IPS DF 4.7 (cell line): ENCODE results near the gene TMEM143.

Experiments used
- DNase-seq: peaks from one replicate; pipeline ENCODE4 v3.0.0-alpha.2; 2013; ENCODE audit warnings: low spot score; ENCODE audit errors: extremely low read depth

Gene TMEM143

DNA sequence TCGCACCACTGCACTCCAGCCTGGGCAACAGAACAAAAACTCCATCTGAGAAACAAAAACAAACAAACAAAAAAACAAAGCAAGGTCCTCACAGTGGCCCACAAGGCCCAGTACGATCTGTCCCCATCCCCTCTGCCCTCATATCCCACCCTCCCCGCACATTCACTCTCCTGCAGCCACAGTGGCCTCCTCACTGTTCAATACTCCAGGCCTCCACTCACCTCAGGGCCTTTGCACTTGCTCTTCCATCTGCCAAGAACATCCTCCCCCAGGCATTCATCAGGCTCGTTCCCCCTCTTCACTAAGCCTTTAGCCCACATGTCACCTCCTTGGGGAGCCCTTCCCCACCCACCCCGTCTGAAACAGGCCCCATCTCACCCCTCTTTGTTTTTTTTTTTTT, 4.6 kb downstream of the TMEM143 start:
- DNase-seq = no peak

- DNase-seq = no peak
Observed at GRCh38 chr19:48355365-48355954, 8.3 kb downstream of the TMEM143 start.

DNA sequence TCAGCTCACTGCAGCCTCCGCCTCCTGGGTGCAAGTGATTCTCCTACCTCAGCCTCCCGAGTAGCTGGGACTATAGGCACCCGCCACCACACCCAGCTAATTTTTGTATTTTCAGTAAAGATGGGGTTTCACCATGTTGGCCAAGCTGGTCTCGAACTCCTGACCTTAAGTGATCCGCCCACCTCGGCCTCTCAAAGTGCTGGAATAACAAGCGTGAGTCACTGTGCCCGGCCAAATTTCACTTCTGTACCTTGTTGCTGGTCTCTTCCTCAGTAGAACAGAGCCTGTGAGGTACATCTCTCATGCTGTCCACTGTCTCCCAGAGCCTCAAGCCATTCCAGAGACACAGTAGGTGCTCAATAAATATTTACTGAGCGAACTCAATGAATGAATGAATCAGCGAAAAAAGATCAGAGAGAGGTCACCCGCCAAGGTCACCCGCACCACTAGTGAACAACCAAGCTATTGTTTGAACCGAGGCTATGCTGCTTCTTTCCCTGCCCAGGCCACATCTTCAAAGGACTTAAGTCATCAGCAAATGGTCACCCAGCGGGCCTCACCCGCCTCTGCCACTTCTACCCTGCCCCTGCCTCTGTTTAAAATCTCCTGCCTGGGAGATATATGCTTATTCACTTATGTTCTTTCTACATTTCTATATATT, 9.3 kb downstream of the TMEM143 start:
- DNase-seq = no peak

- DNase-seq = no peak
Observed at GRCh38 chr19:48353677-48354076, 10.1 kb downstream of the TMEM143 start.

GRCh38 chr19:48351341-48351752, 12.4 kb downstream of the TMEM143 start:
- DNase-seq = no peak

- no peak for DNase-seq
Observed at GRCh38 chr19:48350856-48351255, 12.9 kb downstream of the TMEM143 start.

DNA sequence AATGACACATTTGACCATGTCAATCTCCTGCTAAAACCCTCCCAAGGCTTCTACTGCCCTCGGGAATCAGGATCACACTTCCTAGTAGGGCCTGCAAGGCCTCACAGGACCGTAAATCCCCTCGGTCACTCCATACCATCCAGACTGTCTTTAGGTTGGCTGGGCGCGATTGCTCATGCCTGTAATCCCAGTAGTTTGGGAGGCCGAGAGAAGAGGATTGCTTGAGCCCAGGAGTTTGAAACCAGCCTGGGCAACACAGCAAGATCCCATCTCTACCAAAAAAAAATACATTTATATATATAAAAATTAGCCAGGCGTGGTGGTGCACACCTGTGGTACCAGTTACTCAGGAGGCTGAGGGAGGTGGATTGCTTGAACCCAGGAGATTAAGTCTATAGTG, 15.0 kb downstream of the TMEM143 start:
- DNase-seq = no peak

DNA sequence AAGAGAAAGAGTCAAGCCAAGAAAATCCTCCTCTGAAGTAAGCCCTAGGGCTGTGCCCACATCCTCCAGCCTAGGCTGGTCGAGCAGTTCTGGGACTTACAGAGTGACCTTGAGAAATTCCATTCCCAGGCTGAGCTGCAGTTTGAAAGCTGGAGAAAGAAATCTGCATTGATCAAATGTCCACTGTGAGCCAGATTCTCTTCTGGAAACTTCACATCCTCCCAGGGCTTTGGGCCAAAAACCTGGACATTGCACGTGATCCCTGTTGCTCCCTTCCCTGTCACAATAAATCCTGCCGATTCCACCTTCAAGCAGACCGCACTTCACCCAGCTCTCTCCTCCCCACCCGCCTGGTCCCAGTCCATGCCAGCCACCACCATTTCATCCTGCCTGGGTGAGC, 15.7 kb downstream of the TMEM143 start:
- no peak for DNase-seq

GRCh38 chr19:48346191-48346590, 17.5 kb downstream of the TMEM143 start:
- no peak for DNase-seq

- DNase-seq = no peak
Observed at GRCh38 chr19:48344892-48345291, 18.8 kb downstream of the TMEM143 start.

DNA sequence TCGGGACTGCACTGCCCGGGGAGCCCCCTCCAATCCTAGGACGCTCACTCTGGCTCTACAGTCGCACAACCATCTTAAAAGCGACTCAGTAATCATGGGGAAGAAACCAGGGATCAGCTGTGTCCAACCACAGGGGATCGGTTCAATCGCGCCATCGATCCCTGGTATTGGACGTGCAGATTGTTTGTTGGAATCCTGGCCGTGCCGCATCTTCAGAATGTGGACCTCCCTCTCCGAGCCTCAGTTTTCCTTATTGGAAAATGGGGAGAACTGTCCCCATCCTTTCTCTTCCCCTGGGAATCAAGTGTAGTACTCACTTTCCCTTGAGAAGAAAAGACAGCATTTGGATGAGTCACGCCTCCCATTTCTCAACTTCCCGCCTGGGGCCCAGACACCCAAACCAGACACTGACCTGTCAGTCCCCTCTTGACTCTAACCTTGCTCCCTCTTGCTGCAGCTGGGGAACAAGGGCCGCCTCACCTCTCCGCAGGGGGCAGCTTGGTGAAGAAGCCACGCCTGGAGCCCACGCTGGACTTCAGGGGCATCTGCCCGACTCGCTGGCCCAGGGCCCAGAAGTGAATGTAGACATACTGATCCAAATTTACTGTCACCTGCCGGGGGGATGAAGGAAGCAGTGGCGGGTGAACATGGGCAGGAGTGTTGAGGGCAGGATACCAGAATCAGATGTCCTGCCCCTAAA, 20.7 kb downstream of the TMEM143 start:
- no peak for DNase-seq

GRCh38 chr19:48342414-48342738, 21.4 kb downstream of the TMEM143 start:
- DNase-seq = no peak

GRCh38 chr19:48341515-48342413, 22.0 kb downstream of the TMEM143 start:
- DNase-seq = no peak

DNA sequence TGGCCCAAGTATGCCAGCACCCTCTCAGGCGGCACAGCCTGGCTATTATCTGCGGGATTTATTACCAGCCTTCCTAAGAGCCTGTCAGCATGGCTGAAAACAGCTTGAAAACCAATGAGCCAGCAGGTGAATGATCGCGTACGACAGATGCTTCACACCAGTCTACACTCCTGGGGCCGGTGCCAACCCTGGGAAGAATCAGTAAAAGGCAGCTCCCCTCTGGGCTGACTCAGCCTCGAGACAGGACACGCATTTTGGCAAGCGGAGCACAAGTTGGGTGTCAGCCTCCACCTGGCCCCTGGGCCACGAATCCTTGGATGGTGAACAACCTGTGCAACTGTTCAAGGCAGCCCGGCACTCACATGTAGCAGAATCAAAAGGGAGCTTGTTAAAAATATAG, 22.7 kb downstream of the TMEM143 start:
- DNase-seq = no peak

DNA sequence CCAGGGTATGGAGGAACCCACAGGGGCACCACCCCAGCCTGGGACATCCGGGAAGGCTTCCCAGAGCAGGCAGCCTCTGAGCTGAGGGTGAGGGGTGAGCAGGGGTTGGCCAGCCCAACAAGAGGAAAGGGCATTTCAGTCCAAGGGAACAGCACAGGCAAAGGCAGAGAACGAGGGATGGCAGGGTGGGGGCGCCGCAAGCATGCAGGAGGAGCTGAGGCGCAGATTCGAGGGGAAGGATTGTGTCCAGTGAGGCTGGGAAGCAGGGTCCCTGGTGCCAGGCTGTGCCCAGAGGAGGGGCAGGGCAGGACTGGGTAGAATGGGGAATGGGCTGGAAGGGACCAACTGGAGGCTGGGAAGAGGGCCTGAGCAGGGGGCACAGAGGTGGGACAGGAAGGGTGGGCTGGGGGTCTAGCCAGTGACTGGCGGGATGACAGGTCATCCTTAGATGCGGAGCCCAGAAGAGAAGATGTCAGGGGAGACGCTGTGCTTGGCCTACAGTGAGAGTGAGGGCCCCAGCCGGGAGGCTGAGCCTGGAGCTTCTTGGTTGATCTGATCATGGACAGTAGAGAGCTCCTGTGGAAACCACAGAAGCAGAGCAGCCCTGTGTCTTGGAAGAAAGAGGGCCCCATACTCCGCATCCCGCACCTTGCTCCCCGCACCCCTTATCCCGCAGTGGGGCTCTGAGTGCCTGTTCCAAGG, 24.8 kb downstream of the TMEM143 start:
- no peak for DNase-seq

DNA sequence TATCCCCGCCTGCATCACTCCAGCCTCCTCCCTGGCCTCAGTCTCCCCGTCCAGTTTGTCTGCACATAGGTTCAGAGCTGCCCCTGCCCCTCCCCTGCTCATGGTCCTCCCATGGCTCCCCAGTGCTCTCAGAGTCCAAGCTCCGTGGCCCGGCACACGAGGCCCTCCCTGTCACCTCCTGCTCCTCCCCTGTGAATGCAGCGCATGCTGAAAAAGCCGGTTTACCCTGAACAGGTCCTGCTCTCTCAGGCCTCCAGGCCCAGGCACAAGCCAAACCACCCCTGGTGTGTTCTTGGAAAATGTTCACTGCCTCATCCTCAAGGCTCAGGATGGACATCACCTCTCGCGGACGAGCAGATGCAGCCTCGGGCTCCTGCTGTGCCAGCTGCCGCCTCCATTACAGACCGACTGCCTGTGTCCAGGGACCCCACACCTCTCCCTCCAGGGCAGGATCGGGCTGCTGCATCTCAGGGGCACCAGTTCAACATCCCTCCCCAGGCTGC, 25.4 kb downstream of the TMEM143 start:
- DNase-seq = no peak

DNA sequence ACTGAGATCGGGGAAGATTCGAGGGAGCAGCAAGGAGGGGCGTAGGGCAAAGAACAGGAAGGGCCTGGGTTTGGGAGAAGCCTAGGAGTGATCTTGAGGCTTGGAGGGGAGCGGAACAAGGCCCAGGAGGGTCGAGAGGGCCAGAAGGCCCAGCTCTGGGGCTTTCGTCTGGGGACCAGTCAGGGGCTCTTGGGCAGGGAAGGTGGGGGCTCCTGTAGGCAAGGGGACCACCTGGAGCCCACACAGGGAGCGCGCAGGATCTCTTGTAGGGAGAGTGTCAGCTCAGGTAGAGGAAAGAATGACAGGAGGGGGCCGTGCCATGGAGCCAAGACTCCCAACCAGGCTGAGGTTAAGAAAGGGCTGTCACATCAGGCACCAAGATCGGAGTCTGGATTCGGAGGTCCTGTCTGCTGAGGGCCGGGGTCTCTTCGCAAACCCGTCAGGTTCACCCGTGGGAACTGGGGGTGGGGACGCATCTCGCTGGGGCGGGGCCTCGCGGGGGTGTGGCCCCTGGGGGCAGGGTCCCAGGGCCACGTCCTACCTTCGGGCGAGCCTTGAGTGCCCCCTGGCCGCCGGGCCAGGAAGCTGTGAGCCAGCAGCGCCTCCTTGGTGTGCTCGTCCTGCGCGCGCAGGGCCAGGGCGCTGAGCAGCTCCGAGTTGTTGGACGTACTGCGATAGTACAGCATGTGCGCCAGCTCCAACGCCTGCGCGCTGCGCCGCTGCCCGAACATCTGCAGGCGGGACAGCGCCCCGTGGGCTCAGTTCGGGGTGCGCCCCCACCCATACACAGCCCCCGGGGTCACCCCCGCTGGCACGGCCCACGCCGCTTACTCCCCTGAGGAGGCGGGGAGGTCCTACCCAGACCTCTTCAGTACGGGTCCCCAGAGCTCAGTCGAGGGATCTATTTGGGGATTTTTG, 30.0 kb downstream of the TMEM143 start:
- DNase-seq = no peak

DNA sequence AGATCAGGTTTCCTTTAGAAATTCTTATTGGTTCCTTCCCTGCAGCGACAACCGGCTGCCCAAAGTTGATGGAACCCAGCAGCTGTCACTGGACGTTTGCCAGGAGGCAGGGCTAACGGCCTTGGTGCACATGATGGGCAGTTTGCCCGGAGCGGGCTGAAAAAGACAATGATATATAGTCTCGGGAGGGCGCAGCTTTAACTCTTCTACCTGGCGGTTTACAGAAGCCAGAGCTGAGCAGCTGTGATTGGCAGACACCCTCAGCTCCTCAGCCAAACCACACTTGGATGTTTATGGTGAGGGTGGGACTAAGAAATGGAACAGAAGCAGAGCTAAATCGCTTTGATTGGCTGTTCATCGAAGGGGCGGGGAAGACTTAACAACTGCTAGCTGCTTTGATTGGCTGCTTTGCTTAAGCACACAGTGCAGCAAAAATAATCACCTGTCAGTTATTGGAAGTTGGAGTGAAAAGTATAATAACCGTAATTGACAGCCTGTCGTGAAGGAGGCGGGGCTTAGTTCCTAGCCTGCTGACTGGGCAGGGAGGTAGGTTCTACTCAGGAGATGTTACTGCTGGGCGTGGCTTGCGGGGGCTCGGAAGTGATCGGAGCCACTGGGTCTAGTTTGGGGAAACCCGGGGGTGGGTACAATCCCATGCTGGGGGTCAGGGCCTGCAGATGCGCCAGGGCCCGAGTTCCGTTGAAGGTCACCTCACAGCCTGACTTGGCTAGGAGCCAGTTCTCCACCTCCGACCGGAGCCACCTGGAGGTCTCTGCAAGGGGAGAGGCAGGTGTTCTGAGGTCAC, 30.9 kb downstream of the TMEM143 start:
- DNase-seq = no peak

DNA sequence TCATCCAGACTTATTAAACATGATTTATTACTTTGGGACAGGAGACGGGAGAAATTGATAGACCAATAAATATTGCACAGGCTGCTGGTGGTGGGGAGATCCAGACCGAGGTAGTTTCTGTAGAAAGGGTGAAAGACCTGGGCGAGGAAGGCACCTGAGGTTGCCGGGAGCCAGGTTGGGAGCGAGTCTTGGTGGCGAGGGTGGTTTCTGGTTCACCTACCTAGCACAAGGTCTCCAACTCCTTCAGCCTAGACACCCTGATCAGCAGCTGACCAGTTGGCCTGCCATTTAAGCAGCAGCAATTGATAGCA, 31.4 kb downstream of the TMEM143 start:
- no peak for DNase-seq
